ENCODE results near the gene CITED1.

- TF ChIP-seq CTCF (IDR thresholded peaks at IDR 0.05): no peak
- TF ChIP-seq POLR2A (IDR thresholded peaks at IDR 0.05): no peak
These were observed 24.4 kb upstream of the CITED1 start for GRCh38 chrX:72330131-72330530.
